HG03025 (cell line): ENCODE data around the gene MBNL2.

Experiments used
- ATAC-seq: cut with Tn5 transposase; IDR thresholded peaks from one replicate; pipeline ENCODE4 v1.9.1; 2021; ENCODE audit warnings: mild to moderate bottlenecking, moderate library complexity; ENCODE audit not compliant: unreplicated experiment, low FRiP score

The MBNL2 gene

GRCh38 chr13:97266772-97267417 lies 44.8 kb downstream of the MBNL2 start:
- ATAC-seq, result no peak

- ATAC-seq, result no peak
Observed at GRCh38 chr13:97267418-97268059, 45.4 kb downstream of the MBNL2 start.

- ATAC-seq, result no peak
Observed at GRCh38 chr13:97268772-97269171, 46.6 kb downstream of the MBNL2 start.

GRCh38 chr13:97269603-97270002 lies 47.5 kb downstream of the MBNL2 start:
- ATAC-seq, result no peak

- ATAC-seq, result no peak
Observed at GRCh38 chr13:97272526-97272925, 50.4 kb downstream of the MBNL2 start.

- no peak for ATAC-seq
Observed at GRCh38 chr13:97273341-97273831, 51.3 kb downstream of the MBNL2 start.

GRCh38 chr13:97274829-97275649 lies 52.9 kb downstream of the MBNL2 start:
- ATAC-seq, result no peak

- ATAC-seq, result no peak
Observed at GRCh38 chr13:97275776-97276501, 53.8 kb downstream of the MBNL2 start.

GRCh38 chr13:97276862-97277269 lies 54.7 kb downstream of the MBNL2 start:
- no peak for ATAC-seq

- no peak for ATAC-seq
Observed at GRCh38 chr13:97278435-97279411, 56.6 kb downstream of the MBNL2 start.

GRCh38 chr13:97279913-97280312 lies 57.8 kb downstream of the MBNL2 start:
- no peak for ATAC-seq

- ATAC-seq, result no peak
Observed at GRCh38 chr13:97280478-97280877, 58.3 kb downstream of the MBNL2 start.

- no peak for ATAC-seq
Observed at GRCh38 chr13:97281028-97281427, 58.9 kb downstream of the MBNL2 start.

GRCh38 chr13:97282705-97283104 lies 60.6 kb downstream of the MBNL2 start:
- no peak for ATAC-seq

GRCh38 chr13:97283888-97284287 lies 61.8 kb downstream of the MBNL2 start:
- ATAC-seq, result no peak

- no peak for ATAC-seq
Observed at GRCh38 chr13:97284558-97284957, 62.4 kb downstream of the MBNL2 start.

GRCh38 chr13:97285221-97285955 lies 63.3 kb downstream of the MBNL2 start:
- ATAC-seq, result no peak

- no peak for ATAC-seq
Observed at GRCh38 chr13:97286317-97287046, 64.3 kb downstream of the MBNL2 start.
